Heart left ventricle (tissue), 16 donors: ENCODE results near the gene PACS2. TPM values are rescaled to one million over a fixed set of nuclear protein-coding genes. Genes with fewer than 3 reads are reported as not detected.

Source experiments
- ATAC-seq, 4 donors: fragments of 200-7000 bp; cut with Tn5 transposase; one replicate each; pipeline ENCODE4 v1.9.1; 2020 to 2022; ENCODE audit warnings: moderate library complexity in 4 of 4, mild to moderate bottlenecking in 3 of 4, moderate number of reproducible peaks in 1 of 4
- DNase-seq, 5 donors: peaks; one replicate each; pipeline ENCODE4 v3.0.0-alpha.2; 2020
- H3K27ac ChIP-seq, 12 donors: fragments of 200-600 bp; sonication (generic) in 4 of 12; one replicate each; pipeline versions ENCODE4 v1.5.0 to v1.8.0; 2016 to 2022; ENCODE audit warnings: mild to moderate bottlenecking in 2 of 12
- H3K27me3 ChIP-seq, 9 donors: fragments of 200-600 bp; sonication (generic) in 2 of 9; one replicate each; pipeline versions ENCODE4 v1.5.1 to v1.8.0; 2016 to 2022; ENCODE audit warnings: mild to moderate bottlenecking in 3 of 9
- H3K36me3 ChIP-seq, 9 donors: fragments of 200-600 bp; sonication (generic) in 2 of 9; one replicate each; pipeline versions ENCODE4 v1.5.0 to v1.8.0; 2018 to 2022; ENCODE audit warnings: mild to moderate bottlenecking in 2 of 9
- H3K4me1 ChIP-seq, 12 donors: fragments of 200-600 bp; sonication (generic) in 4 of 12; one replicate each; pipeline versions ENCODE4 v1.5.0 to v1.8.0; 2016 to 2022; ENCODE audit warnings: mild to moderate bottlenecking in 3 of 12
- H3K4me3 ChIP-seq, 12 donors: fragments of 200-600 bp; sonication (generic) in 4 of 12; one replicate each; pipeline versions ENCODE4 v1.5.0 to v1.8.0; 2017 to 2022; ENCODE audit warnings: mild to moderate bottlenecking in 9 of 12, moderate library complexity in 4 of 12
- H3K9me3 ChIP-seq, 12 donors: fragments of 200-600 bp; sonication (generic) in 4 of 12; one replicate each; pipeline versions ENCODE4 v1.5.0 to v1.8.0; 2016 to 2022; ENCODE audit warnings: mild to moderate bottlenecking in 1 of 12
- POLR2A ChIP-seq, 2 donors: fragments of 450-650 bp; IDR thresholded peaks; one replicate each; pipeline ENCODE4 v1.6.1; 2017; ENCODE audit warnings: antibody characterized with exemption in 2 of 2, mild to moderate bottlenecking in 2 of 2, moderate library complexity in 2 of 2
- WGBS, 4 donors: extraction: QIAGEN DNeasy Blood & Tissue Kit in 2 of 4; methylation state at CpG; one replicate each; pipeline versions ENCODE4 v1.1.5 to v1.1.7; 2013 to 2018; 5-methylcytosine and 5-hydroxymethylcytosine counted together
- intact Hi-C, 10 donors: fragments of 100-400 bp; cut with DNase I; formaldehyde crosslinking; loops; one replicate each; pipeline versions ENCODE4 v1.11.1 to v1.14.2; 2022
- polyA plus RNA-seq, 2 donors: library from polyadenylated mRNA; stranded (reverse); fragments of 200-250 nt; gene quantifications; one replicate each; pipeline ENCODE4 v1.2.3, GENCODE V29; 2013
- total RNA-seq, 9 donors: library from RNA; depleted of rRNA in 2 of 9; stranded (reverse); fragments of >200 nt in 2 of 9; fragmentation: NEBNext Ultra II Directional in 3 of 9; extraction: Animal tissue kit (Norgen Biotek cat#: 25700) in 3 of 9; gene quantifications; one replicate each; pipeline versions ENCODE4 v1.1.0 to v1.2.4, GENCODE V29; 2016 to 2023
- TF ChIP-seq, protein P1 (sequence below), 12 donors: fragments of 200-600 bp; sonication (generic) in 4 of 12; IDR thresholded peaks; one replicate each; pipeline versions ENCODE4 v1.5.0 to v1.8.0; 2018 to 2022; ENCODE audit warnings: antibody characterized with exemption in 12 of 12, mild to moderate bottlenecking in 5 of 12
- donor health status: ischemic (EF 13 %, LVEDD 7.1; RV severe dilation, severe dysfunction).
- donor health status: healthy with polysubstance abuse.
- donor health status: DM: no; HTN: yes; CAD: no.
- donor health status: DM: no; HTN: no; CAD: no.
- donor health status: ischemic (EF 25% LVEDD 6.9; RV normal size, moderate dysfunction).
- donor health status: ischemic (EF 25% LVEDD 5.7; RV mildly dilated, moderate dysfunction).
- donor health status: healthy.
- donor health status: DM: yes; HTN: yes; CAD: no.
- donor health status: ischemic (EF 35%, LVEDD 5.7; RV mildly dilated, moderate dysfunction).
- donor health status: nonischemic (EF 11% LVEDD 7.7; RV severe dilation, severe dysfunction).
- donor health status: DM: yes; HTN: yes; CAD: no.
- donor health status: PGD.
- donor health status: ischemic (EF 29% LVEDD 5.4; RV normal size, mild dysfunction).
- donor health status: nonischemic (EF 23%, LVEDD 6.1; RV moderate dilation, normal function).

PACS2 gene
- total and polyA plus RNA-seq, 11 donors, result 47.3 to 90.3 (median 60.8) TPM

DNA sequence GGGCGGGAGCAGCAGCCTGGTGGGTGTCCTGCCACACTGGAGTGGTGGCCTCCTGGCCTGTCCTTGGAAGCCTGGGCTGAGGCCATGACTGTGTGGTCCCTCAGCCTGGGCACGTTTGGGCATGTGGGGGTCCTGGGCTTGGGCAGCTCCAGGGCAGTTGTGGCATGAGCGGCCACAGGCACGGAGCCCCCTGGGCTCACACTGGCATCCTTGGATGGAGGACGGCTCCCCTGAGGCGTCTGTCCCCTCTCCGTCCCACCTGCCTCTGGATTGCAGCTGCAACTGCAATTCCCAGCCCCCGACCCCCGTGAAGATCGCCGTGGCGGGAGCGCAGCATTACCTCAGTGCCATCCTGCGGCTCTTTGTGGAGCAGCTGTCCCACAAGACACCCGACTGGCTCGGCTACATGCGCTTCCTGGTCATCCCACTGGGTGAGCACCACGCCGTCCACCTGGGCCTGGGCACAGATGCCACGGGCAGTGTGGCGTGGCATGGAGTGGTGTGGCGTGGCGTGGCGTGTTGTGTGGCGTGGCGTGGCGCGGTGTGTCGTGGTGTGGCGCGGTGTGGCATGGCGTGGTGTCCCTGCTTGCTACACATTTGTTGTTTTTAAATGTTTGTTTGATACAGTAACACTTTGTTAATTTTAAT, 68.7 kb downstream of the PACS2 start:
- TF ChIP-seq, protein P1, sequence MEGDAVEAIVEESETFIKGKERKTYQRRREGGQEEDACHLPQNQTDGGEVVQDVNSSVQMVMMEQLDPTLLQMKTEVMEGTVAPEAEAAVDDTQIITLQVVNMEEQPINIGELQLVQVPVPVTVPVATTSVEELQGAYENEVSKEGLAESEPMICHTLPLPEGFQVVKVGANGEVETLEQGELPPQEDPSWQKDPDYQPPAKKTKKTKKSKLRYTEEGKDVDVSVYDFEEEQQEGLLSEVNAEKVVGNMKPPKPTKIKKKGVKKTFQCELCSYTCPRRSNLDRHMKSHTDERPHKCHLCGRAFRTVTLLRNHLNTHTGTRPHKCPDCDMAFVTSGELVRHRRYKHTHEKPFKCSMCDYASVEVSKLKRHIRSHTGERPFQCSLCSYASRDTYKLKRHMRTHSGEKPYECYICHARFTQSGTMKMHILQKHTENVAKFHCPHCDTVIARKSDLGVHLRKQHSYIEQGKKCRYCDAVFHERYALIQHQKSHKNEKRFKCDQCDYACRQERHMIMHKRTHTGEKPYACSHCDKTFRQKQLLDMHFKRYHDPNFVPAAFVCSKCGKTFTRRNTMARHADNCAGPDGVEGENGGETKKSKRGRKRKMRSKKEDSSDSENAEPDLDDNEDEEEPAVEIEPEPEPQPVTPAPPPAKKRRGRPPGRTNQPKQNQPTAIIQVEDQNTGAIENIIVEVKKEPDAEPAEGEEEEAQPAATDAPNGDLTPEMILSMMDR (IDR thresholded peaks at IDR 0.05), result no peak
- no peak for TF ChIP-seq POLR2A (IDR thresholded peaks at IDR 0.05)
- no peak overlapping the region for H3K27ac ChIP-seq
- no peaks in the 10 kb centered on the region for H3K9me3 ChIP-seq
- H3K27me3 ChIP-seq, result no peaks in the 10 kb centered on the region
- H3K4me1 ChIP-seq, result peaks cover 0 to 12% (median 0%) of the 10 kb centered on the region in 12 donors
- no peak overlapping the region for H3K4me3 ChIP-seq
- peak in 1 of 5 donors; percentile 20 for DNase-seq
- intact Hi-C loops, result no loop called here
- H3K36me3 ChIP-seq, result peaks cover 0 to 86% (median 50%) of the 10 kb centered on the region in 9 donors
- ATAC-seq, result no peak
- WGBS, 4 donors, result 96 to 98% (median 97%) methylated on average over 23 to 32 of the region's 32 CpGs

DNA sequence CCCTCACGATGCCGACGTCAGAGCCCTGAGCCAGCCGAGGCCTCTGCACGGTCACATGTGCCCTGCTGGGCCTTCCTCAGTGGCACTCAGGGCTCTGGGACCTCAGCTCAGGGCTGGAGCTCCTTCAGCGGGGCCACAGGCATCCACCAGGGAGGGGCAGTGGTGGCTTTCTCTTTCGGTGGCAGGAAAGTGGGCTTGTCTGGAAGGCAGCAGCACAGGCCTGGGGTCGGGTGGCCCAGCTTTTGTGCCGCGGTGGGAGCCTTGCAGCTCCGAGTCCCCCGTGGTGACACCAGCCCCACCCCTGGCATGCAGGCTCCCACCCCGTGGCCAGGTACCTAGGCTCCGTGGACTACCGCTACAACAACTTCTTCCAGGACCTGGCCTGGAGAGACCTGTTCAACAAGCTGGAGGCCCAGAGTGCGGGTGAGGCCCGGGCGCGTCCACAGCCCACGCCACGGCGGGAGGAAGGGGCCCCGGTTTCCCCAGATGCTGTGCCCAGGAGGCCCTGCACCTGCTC, 69.6 kb downstream of the PACS2 start:
- intact Hi-C loops, result no loop called here
- no peak for TF ChIP-seq POLR2A (IDR thresholded peaks at IDR 0.05)
- TF ChIP-seq, protein P1 (IDR thresholded peaks at IDR 0.05), result no peak
- DNase-seq, result peak in 2 of 5 donors; percentile 16 to 58
- Histone ChIP-seq H3K36me3 (peaks cover 0 to 87% (median 50%) of the 10 kb centered on the region in 9 donors), H3K27me3 (no peaks in the 10 kb centered on the region), H3K4me1 (peaks cover 0 to 20% (median 0%) of the 10 kb centered on the region in 12 donors), H3K4me3 (no peak overlapping the region), H3K27ac (no peak overlapping the region), H3K9me3 (no peaks in the 10 kb centered on the region)
- WGBS, 4 donors, result 95 to 96% (median 95%) methylated on average over 21 to 23 of the region's 23 CpGs
- no peak for ATAC-seq

DNA sequence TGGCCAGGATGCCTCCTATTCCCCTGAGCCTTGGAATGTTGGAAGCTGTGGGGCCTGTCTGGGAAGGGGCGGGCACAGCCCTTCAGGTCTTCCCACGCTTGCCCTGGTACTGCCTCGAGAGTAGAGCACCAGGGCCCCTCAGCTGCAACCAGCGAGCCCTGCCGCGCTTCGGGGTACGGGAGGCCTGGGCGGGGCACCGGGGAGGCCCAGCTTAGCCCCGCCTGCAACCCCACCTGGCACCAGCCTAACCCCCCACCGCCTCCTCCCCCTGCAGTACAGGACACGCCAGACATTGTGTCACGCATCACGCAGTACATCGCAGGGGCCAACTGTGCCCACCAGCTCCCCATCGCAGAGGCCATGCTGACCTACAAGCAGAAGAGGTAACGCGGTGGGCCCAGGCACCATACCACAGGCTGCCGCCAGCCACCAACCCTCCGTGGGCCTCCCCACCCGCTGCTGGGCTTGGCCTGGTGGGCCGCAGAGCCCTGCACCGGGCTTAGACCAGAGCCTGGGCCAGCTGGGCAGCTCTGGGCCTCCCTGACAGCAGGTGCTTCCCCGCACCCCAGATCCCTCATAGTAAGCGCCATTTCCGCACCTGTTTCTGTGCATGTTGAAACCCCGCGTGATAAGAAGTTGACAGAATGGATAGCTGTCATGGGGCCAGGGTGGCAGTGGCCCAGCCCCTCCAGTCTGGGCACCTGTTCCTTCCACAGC, 70.2 kb downstream of the PACS2 start:
- intact Hi-C loops, result no loop called here
- Histone ChIP-seq H3K9me3 (no peaks in the 10 kb centered on the region), H3K4me1 (peaks cover 0 to 27% (median 0%) of the 10 kb centered on the region in 12 donors), H3K4me3 (no peak overlapping the region), H3K27me3 (no peaks in the 10 kb centered on the region), H3K36me3 (peaks cover 0 to 85% (median 50%) of the 10 kb centered on the region in 9 donors), H3K27ac (no peak overlapping the region)
- TF ChIP-seq, protein P1 (IDR thresholded peaks at IDR 0.05), result no peak
- TF ChIP-seq POLR2A (IDR thresholded peaks at IDR 0.05), result no peak
- DNase-seq (peak in 2 of 5 donors; percentile 16 to 40), ATAC-seq (no peak)
- WGBS, 4 donors, result 94 to 98% (median 96%) methylated on average over 21 to 29 of the region's 29 CpGs

DNA sequence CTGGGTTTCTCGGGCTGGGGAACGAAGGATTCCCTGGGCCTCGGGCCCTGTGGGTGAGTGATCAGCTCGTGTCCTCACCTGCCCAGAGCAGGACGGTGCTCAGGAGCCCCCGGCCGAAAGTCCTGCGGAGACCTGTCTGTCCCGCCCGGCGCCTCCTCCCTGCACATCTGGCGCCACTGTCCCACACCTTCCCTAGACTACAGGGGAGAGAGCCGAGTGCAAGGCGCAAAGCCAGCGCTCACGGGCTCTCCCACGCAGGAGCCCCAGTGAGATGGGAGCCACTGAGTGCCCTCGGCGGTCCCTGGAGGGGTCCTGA, 70.7 kb downstream of the PACS2 start:
- peak overlapping the region in 1 of 12 donors; percentile 18 for H3K27ac ChIP-seq
- intact Hi-C loops, result no loop called here
- H3K27me3 ChIP-seq, result no peaks in the 10 kb centered on the region
- 92 to 96% (median 95%) methylated on average over 11 to 19 of the region's 19 CpGs for WGBS, 4 donors
- peaks cover 0 to 80% (median 47%) of the 10 kb centered on the region in 9 donors for H3K36me3 ChIP-seq
- peak in 3 of 5 donors; percentile 15 to 46 (median 21) for DNase-seq
- TF ChIP-seq, protein P1 (IDR thresholded peaks at IDR 0.05), result no peak
- TF ChIP-seq POLR2A (IDR thresholded peaks at IDR 0.05), result no peak
- no peaks in the 10 kb centered on the region for H3K9me3 ChIP-seq
- no peak for ATAC-seq
- peaks cover 0 to 32% (median 0%) of the 10 kb centered on the region in 12 donors for H3K4me1 ChIP-seq
- H3K4me3 ChIP-seq, result no peak overlapping the region
